NCI-H2227 treated with DMSO at 0.1 percent for 48 hours (cell line): Measurements from ENCODE around the gene FANK1.
A peak's percentile ranks its signal among the peaks of the same experiment; 100 is the strongest.
"Not testable (repeated sequence)": the region's sequence is repeated elsewhere in the genome, so short reads cannot be mapped to it uniquely, and the experiment has no call there.

Experiments
- DNase-seq: peaks from one replicate; lab custom pipeline; 2025; lab: John Stamatoyannopoulos, UW

Gene FANK1, protein sequence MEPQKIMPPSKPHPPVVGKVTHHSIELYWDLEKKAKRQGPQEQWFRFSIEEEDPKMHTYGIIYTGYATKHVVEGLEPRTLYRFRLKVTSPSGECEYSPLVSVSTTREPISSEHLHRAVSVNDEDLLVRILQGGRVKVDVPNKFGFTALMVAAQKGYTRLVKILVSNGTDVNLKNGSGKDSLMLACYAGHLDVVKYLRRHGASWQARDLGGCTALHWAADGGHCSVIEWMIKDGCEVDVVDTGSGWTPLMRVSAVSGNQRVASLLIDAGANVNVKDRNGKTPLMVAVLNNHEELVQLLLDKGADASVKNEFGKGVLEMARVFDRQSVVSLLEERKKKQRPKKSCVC

GRCh38 chr10:125896088-125896934 lies at the start of gene FANK1:
FANK1 (plus strand) TSS chr10:125896564; CDS start chr10:125896643, 79 bp downstream.
- not testable (repeated sequence) for DNase-seq

DNA sequence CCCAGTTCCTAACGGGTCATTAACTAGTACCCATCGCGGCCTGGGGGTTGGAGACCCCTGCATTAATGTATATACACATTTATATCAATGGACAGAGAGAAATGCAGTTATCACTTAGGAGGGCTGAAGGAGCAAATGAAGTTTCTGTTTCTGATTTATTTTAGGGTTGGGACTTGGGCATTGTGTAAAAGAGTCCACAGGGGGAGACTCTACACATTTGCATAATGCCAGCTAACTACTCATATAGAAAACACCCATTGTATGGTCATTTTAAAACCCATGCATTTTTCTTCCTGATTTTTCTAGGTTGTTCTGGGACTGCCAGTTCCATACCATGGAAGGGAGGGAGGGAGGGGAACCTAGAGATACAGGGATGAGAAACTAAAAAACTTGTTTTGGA lies 49.5 kb upstream of the FANK1 start:
- no peak for DNase-seq

DNA sequence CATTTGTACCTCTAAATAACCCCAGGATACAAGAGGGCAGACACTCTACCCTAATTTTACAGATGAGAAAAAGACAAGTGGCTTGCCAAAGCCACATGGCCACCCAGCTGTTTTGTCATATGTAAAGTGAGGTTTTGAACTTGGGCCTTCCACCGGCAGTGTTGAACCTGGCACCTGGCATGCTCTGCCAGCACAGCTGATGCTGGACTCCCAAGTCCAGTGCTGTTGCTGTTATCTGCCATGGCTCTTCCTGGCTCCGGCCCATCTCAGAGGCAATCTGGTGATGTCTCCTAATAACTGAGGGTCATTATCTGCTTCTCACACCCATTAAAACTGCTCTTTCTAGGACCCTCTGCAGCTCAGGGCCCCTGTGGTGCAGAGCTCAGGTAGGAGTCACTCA lies 48.0 kb upstream of the FANK1 start:
- no peak for DNase-seq

DNA sequence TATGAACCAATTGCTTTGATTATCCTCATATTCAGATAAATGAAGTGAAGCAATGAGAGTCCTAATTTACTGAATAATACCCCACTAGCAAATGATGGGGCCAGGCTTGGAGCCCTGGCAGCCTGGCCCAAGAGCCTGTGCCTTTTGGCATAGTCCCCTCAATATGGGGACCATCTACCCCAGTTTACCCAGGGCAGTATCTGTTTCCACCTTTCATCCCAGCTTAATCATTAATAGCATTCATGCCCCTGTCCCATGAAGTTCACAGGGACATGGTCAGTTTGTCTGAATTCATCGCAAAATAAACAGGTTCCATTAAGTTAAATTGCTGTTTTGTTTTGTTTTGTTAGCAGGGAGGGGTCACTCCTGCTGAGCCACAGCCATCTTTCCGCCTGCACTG lies 47.5 kb upstream of the FANK1 start:
- no peak for DNase-seq

GRCh38 chr10:125849448-125849847 lies 46.9 kb upstream of the FANK1 start:
- no peak for DNase-seq

- no peak for DNase-seq
Observed at GRCh38 chr10:125850766-125851731, 45.3 kb upstream of the FANK1 start.

DNA sequence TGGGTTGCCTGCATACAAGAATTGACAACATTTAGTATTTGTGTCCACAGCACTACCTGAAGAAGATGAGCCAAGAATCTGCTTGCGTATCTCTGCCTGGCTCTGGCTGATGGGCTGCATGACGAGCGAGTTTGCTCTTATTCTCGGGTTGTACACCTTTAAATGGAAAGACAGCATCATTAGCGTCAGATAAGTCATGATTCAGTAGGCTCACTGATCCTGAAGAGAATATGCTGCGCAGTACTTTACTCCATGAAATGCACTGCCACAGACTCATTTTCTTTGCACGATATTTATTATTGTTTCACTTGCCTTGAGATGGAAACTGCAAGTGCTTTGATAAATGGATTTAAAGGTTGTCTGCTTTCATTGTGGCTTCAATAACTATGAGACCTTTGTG lies 43.9 kb upstream of the FANK1 start:
- no peak for DNase-seq

DNA sequence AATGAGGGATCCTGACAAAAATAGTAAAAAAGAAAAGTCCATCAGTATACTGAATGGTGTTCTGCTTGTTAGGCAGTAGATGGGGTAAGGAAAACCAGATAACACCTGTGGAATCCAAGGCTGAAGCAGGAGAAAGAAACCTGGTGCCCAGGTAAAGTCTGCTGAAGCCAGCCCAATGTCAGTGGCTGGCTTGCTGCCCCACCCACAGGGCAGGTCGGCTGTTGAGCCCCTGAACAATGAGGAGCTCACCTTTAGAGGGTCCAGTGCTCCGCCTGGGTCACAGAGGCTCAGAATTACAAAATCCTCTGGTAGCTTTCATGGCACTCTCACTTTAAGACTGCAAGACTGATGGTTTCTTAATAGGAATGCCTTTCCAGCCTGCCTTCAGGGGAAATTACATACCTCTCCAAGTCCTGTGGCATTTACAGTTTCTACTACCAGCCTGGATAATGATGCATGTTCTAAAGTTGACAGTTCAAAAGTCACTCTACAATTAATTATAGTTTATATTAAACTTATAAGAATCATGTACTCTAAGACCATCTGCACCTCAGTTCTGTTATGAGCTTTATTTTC lies 39.1 kb upstream of the FANK1 start:
- DNase-seq, result no peak

- DNase-seq, result no peak
Observed at GRCh38 chr10:125859128-125859817, 37.1 kb upstream of the FANK1 start.

- DNase-seq, result no peak
Observed at GRCh38 chr10:125865120-125865519, 31.2 kb upstream of the FANK1 start.

DNA sequence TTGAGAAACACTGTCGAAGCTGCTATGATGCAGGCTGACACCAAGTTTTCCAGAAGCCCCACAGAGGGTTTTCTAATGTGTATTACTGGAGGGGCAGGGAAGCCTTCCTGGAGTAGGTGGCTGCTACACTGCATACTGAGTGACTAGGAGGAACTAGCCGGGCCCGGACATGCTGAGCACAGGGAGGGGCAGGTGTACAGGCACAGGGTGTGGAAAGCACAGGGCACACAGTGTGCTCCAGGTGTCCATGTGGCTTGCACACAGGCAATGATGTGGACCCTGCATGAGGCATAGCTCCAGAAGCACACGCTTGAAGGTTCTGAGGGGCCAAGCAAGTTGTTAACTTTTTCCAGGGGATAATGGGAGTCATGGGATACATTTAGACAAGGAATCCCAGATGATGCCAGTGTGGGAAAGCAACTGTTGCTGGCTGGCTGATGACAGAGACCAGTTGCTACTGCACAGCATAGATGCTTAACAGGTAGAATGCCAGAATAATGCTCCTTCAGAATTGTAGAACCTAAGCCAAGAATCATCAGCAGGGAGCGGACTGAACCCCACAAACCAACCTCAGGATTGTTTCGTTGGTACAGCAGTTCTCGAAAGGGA lies 29.8 kb upstream of the FANK1 start:
- DNase-seq, result no peak

DNA sequence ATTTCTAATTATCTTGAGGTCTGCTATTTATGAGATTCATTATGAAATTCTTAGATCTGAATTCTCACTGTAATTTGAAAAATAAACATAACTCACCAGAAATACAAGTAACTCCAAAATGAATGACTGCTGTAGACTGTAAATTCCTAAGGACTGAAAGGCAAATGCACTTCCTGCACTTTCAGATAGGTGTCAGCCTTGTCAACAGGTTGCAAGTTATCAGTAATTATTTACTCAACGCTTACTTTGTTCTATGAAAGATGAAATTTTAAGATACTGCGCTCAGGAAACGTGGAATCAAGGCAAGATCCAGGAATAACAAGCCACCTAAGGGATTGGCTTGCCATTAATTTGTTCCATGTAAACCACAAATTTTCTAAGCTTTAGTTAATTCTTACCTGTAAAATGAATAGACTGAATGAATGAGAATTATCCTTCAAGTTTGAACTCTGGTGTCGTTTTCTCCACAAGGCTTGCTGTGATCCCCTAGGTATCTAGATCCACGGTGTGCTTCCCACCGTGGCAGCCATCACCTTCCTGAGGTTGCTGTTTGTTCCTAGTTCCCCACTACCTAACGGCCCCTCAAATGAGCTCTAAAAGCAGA lies 27.9 kb upstream of the FANK1 start:
- peak; percentile 55 for DNase-seq

- DNase-seq, result no peak
Observed at GRCh38 chr10:125871338-125871737, 25.0 kb upstream of the FANK1 start.

GRCh38 chr10:125878957-125879835 lies 17.2 kb upstream of the FANK1 start:
- no peak for DNase-seq

GRCh38 chr10:125880719-125881118 lies 15.6 kb upstream of the FANK1 start:
- no peak for DNase-seq

DNA sequence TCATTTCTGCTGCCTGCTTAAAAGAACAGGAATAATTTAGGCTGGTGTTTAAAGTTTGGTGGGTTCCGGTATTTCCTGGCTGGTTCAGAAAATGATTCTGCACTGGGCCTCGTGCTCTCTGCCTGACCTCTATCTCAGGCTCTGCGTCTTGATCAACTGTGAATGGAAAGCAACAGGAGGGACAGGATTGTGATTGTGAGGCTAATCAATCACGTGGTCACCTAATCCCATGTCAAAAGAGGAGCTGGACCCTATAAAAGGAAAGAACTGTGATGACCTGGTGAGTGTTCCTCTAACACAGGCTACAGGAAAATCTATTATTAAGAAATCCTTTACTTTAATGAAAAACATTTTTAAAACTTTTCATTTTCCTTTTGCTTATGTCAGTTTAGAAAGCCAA lies 15.2 kb upstream of the FANK1 start, which contains the start of gene DHX32:
TSS of gene DHX32 (minus strand) at position 101 of the 400 bp plus-strand sequence. CDS start 468 bp downstream, outside the sequence.
- DNase-seq, result no peak

GRCh38 chr10:125882596-125882995 lies 13.8 kb upstream of the FANK1 start:
- no peak for DNase-seq

DNA sequence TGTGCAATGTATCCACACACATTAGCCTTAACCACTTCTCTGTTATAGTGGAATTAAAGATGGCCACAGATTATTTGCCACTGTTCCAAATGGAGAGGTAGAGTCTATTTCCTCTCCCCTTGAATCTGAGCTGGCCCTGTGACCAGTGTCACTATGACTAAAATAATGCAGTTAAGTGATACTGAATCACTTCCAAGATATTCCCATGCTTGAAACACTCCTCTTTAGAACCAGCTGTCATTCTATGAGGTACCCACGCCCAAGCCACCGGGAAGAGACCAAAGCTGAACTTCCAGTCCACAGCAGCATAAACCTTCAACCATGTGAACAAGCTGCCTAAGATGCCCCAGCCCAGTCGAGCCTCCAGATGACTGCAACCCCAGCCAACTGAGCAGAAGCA lies 13.2 kb upstream of the FANK1 start:
- DNase-seq, result no peak

DNA sequence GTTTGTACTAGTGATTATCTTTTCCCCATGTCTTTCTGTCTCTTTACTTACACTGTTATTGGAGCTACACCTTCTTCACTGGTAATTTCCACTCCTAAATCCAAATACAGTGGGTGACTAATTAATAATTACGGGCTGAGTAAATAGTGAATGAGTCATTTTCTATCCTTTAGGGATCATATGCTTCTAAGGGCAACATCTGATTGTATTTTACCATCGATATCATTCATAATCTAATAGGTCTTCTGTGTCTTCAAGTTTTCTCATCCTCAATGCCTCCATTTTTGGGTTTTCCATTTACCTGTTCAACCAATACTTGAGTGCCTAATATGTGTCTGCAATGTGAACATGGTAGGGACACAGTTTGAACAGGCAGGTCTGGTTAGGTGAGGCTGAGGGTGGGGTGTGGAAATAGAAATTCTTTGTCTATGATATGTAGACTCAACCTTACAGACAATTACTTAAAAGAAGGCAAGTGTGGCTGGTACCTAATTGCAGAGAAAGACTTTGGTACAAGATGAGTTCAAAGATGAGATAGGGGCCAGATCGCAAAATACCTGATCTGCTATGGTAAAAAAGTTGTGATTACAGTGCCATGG lies 9.4 kb upstream of the FANK1 start:
- DNase-seq, result no peak
